Hematopoietic multipotent progenitor cell treated with erythropoietin and hydrocortisone succinate and interleukin-3 and kit ligand, for 6 days (in vitro differentiated cells): Measurements from ENCODE around the gene PPFIBP2.

Source experiments
- DNase-seq: peaks from one replicate; pipeline ENCODE4 v3.0.0-alpha.2; 2015

PPFIBP2 gene

GRCh38 chr11:7528514-7529049 lies 14.8 kb downstream of the PPFIBP2 start:
- no peak for DNase-seq

GRCh38 chr11:7530013-7530640 lies 16.3 kb downstream of the PPFIBP2 start:
- no peak for DNase-seq

- DNase-seq, result no peak
Observed at GRCh38 chr11:7531011-7531410, 17.2 kb downstream of the PPFIBP2 start.

GRCh38 chr11:7532405-7533145 lies 18.8 kb downstream of the PPFIBP2 start:
- no peak for DNase-seq

GRCh38 chr11:7533199-7534041 lies 19.6 kb downstream of the PPFIBP2 start:
- no peak for DNase-seq

GRCh38 chr11:7534042-7534378 lies 20.2 kb downstream of the PPFIBP2 start:
- no peak for DNase-seq

- DNase-seq, result peak; percentile 36
Observed at GRCh38 chr11:7536100-7536499, 22.3 kb downstream of the PPFIBP2 start.

- no peak for DNase-seq
Observed at GRCh38 chr11:7537265-7537664, 23.5 kb downstream of the PPFIBP2 start.

GRCh38 chr11:7538031-7538430 lies 24.2 kb downstream of the PPFIBP2 start:
- no peak for DNase-seq

GRCh38 chr11:7538466-7539454 lies 25.0 kb downstream of the PPFIBP2 start:
- no peak for DNase-seq

GRCh38 chr11:7540830-7541555 lies 27.2 kb downstream of the PPFIBP2 start:
- DNase-seq, result no peak

GRCh38 chr11:7543302-7543701 lies 29.5 kb downstream of the PPFIBP2 start:
- no peak for DNase-seq

GRCh38 chr11:7544021-7544420 lies 30.2 kb downstream of the PPFIBP2 start:
- DNase-seq, result no peak

GRCh38 chr11:7545611-7546010 lies 31.8 kb downstream of the PPFIBP2 start:
- no peak for DNase-seq

GRCh38 chr11:7546324-7546791 lies 32.6 kb downstream of the PPFIBP2 start:
- no peak for DNase-seq

- DNase-seq, result no peak
Observed at GRCh38 chr11:7547687-7548086, 33.9 kb downstream of the PPFIBP2 start.

- DNase-seq, result peak; percentile 28
Observed at GRCh38 chr11:7548659-7549274, 35.0 kb downstream of the PPFIBP2 start.

- no peak for DNase-seq
Observed at GRCh38 chr11:7549681-7550080, 35.9 kb downstream of the PPFIBP2 start.

GRCh38 chr11:7551571-7551970 lies 37.8 kb downstream of the PPFIBP2 start:
- DNase-seq, result no peak

GRCh38 chr11:7552666-7553065 lies 38.9 kb downstream of the PPFIBP2 start:
- DNase-seq, result no peak
